ENCODE results near the gene ZNF708.
"Not testable (repeated sequence)": the region's sequence is repeated elsewhere in the genome, so short reads cannot be mapped to it uniquely, and the experiment has no call there.

DNA sequence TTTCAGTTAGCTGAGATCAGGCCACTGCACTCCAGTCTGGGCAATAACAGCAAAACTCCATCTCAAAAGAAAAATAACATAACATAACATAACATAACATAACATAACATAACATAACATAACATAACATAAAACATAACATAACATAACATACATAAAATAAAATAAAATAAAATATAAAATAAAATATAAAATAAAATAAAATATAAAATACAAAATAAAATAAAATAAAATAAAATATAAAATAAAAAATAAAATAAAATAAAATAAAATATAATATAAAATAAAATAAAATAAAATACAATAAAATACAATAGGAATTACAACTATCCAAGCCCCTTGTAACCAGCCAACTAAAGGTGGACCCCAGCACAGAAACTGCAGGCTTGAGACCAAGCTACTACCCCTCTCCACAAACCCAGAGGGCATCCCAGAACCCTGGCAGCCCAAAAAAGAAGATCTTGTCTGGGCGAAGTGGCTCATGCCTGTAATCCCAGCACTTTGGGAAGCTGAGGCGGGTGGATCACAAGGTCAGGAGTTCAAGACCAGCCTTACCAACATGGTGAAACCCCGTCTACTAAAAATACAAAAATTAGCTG lies 22.2 kb downstream of the ZNF708 start:
- TF ChIP-seq, protein P1, sequence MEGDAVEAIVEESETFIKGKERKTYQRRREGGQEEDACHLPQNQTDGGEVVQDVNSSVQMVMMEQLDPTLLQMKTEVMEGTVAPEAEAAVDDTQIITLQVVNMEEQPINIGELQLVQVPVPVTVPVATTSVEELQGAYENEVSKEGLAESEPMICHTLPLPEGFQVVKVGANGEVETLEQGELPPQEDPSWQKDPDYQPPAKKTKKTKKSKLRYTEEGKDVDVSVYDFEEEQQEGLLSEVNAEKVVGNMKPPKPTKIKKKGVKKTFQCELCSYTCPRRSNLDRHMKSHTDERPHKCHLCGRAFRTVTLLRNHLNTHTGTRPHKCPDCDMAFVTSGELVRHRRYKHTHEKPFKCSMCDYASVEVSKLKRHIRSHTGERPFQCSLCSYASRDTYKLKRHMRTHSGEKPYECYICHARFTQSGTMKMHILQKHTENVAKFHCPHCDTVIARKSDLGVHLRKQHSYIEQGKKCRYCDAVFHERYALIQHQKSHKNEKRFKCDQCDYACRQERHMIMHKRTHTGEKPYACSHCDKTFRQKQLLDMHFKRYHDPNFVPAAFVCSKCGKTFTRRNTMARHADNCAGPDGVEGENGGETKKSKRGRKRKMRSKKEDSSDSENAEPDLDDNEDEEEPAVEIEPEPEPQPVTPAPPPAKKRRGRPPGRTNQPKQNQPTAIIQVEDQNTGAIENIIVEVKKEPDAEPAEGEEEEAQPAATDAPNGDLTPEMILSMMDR (IDR thresholded peaks at IDR 0.05) = not testable (repeated sequence)
- TF ChIP-seq EZH2 (IDR thresholded peaks at IDR 0.05) = not testable (repeated sequence)
